Measurements from ENCODE around the gene LMX1A.
A peak's percentile ranks its signal among the peaks of the same experiment; 100 is the strongest.

Gene LMX1A

GRCh38 chr1:165381745-165382505 is 25.4 kb upstream of the LMX1A start:
- Histone ChIP-seq H3K4me1 (ENCODE audit: control insufficient read depth in 1 of 2, insufficient read depth in 2 of 2, low read length in 2 of 2) (peaks cover 0 to 5% of the 10 kb centered on the region in 2 experiments), H3K9me3 (ENCODE audit: insufficient read depth, low read depth, low read length) (peaks cover 1% of the 10 kb centered on the region), H4K91ac (ENCODE audit: low read depth, low read length) (no peak overlapping the region), H4K12ac (ENCODE audit: low read depth, low read length) (no peak overlapping the region), H3K14ac (ENCODE audit: low read length) (no peak overlapping the region), H2BK120ac (ENCODE audit: insufficient read depth, low read length, poor library complexity) (no peak overlapping the region), H2AFZ (ENCODE audit: insufficient read depth, low read length, poor library complexity) (no peak overlapping the region), H3K23ac (ENCODE audit: low read length) (no peak overlapping the region), H2AK5ac (ENCODE audit: low read length) (no peak overlapping the region), H3K79me2 (ENCODE audit: control insufficient read depth, insufficient read depth, low read length, poor library complexity) (no peaks in the 10 kb centered on the region), H3K27ac (ENCODE audit: low read depth, low read length) (no peak overlapping the region), H4K8ac (ENCODE audit: low read depth, low read length) (no peak overlapping the region), H3K9ac (ENCODE audit: low read length) (no peak overlapping the region), H3K79me1 (ENCODE audit: low read length) (no peaks in the 10 kb centered on the region), H3K4ac (ENCODE audit: low read depth, low read length) (no peak overlapping the region), H3K18ac (ENCODE audit: low read length) (no peak overlapping the region), H3K27me3 (ENCODE audit: insufficient read depth, low read length) (no peaks in the 10 kb centered on the region), H2BK12ac (ENCODE audit: low read length) (no peak overlapping the region), H3K4me3 (ENCODE audit: low read depth, low read length) (no peak overlapping the region), H3K36me3 (ENCODE audit: control insufficient read depth in 1 of 2, insufficient read depth in 2 of 2, low read length in 2 of 2) (no peaks in the 10 kb centered on the region), H2BK5ac (ENCODE audit: low read depth, low read length, poor library complexity) (no peak overlapping the region), H3K4me2 (ENCODE audit: low read length) (no peak overlapping the region)
- no CpG with 5 or more reads among the region's 6 CpGs for WGBS (ENCODE audit: extremely low coverage, insufficient coverage, insufficient read length)
- DNase-seq = no peak

DNA sequence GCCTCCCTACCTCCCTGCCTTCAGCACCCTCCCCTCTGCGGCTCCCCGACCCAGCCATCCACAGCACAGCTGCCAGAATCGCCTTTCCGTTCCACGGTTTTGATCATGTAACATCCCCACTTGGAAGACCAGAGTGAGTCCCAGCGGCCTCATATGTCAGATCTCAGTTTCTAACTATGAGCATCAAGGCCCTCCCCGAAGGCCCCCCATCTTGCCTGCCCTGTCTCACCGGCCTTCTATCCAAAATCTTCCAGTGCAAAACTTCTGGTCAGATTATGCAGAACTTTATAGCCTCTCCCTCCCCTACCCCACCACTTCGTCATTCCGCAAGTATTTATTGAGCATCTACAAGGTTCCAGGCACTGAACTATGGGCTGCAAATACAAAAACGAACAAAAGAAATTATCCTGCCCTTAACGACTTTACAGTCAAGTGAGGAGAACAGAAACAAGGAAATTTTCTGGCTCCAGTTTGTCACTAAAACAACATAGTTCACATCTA is 20.3 kb upstream of the LMX1A start:
- H2BK5ac ChIP-seq (ENCODE audit: low read depth, low read length, poor library complexity) = no peak overlapping the region
- H2BK12ac ChIP-seq (ENCODE audit: low read length) = no peak overlapping the region
- H3K4me2 ChIP-seq (ENCODE audit: low read length) = peak overlapping the region; percentile 78
- H3K79me2 ChIP-seq (ENCODE audit: control insufficient read depth, insufficient read depth, low read length, poor library complexity) = peaks cover 3% of the 10 kb centered on the region
- H4K8ac ChIP-seq (ENCODE audit: low read depth, low read length) = no peak overlapping the region
- no peaks in the 10 kb centered on the region for H3K27me3 ChIP-seq (ENCODE audit: insufficient read depth, low read length)
- H3K4me3 ChIP-seq (ENCODE audit: low read depth, low read length) = peak overlapping the region; percentile 2
- H3K36me3 ChIP-seq (ENCODE audit: control insufficient read depth in 1 of 2, insufficient read depth in 2 of 2, low read length in 2 of 2) = no peaks in the 10 kb centered on the region
- H2BK120ac ChIP-seq (ENCODE audit: insufficient read depth, low read length, poor library complexity) = no peak overlapping the region
- H2AK5ac ChIP-seq (ENCODE audit: low read length) = no peak overlapping the region
- H3K18ac ChIP-seq (ENCODE audit: low read length) = no peak overlapping the region
- H3K4ac ChIP-seq (ENCODE audit: low read depth, low read length) = no peak overlapping the region
- no peak for DNase-seq
- no CpG with 5 or more reads among the region's 12 CpGs for WGBS (ENCODE audit: extremely low coverage, insufficient coverage, insufficient read length)
- peaks cover 5 to 6% of the 10 kb centered on the region in 2 experiments for H3K4me1 ChIP-seq (ENCODE audit: control insufficient read depth in 1 of 2, insufficient read depth in 2 of 2, low read length in 2 of 2)
- no peaks in the 10 kb centered on the region for H3K9me3 ChIP-seq (ENCODE audit: insufficient read depth, low read depth, low read length)
- H2AFZ ChIP-seq (ENCODE audit: insufficient read depth, low read length, poor library complexity) = peak overlapping the region; percentile 5
- no peak overlapping the region for H3K9ac ChIP-seq (ENCODE audit: low read length)
- no peak overlapping the region for H4K12ac ChIP-seq (ENCODE audit: low read depth, low read length)
- H4K91ac ChIP-seq (ENCODE audit: low read depth, low read length) = no peak overlapping the region
- H3K79me1 ChIP-seq (ENCODE audit: low read length) = peaks cover 5% of the 10 kb centered on the region
- no peak overlapping the region for H3K27ac ChIP-seq (ENCODE audit: low read depth, low read length)
- no peak overlapping the region for H3K23ac ChIP-seq (ENCODE audit: low read length)
- no peak overlapping the region for H3K14ac ChIP-seq (ENCODE audit: low read length)

- peak overlapping the region; percentile 59 for H4K12ac ChIP-seq (ENCODE audit: low read depth, low read length)
- peak overlapping the region; percentile 78 for H3K4me2 ChIP-seq (ENCODE audit: low read length)
- peak overlapping the region; percentile 5 for H2AFZ ChIP-seq (ENCODE audit: insufficient read depth, low read length, poor library complexity)
- WGBS (ENCODE audit: extremely low coverage, insufficient coverage, insufficient read length) = no CpG with 5 or more reads among the region's 46 CpGs
- no peak overlapping the region for H2AK5ac ChIP-seq (ENCODE audit: low read length)
- H3K4me3 ChIP-seq (ENCODE audit: low read depth, low read length) = peak overlapping the region; percentile 2
- H3K23ac ChIP-seq (ENCODE audit: low read length) = no peak overlapping the region
- no peaks in the 10 kb centered on the region for H3K9me3 ChIP-seq (ENCODE audit: insufficient read depth, low read depth, low read length)
- peak overlapping the region; percentile 53 for H2BK120ac ChIP-seq (ENCODE audit: insufficient read depth, low read length, poor library complexity)
- peaks cover 5 to 6% of the 10 kb centered on the region in 2 experiments for H3K4me1 ChIP-seq (ENCODE audit: control insufficient read depth in 1 of 2, insufficient read depth in 2 of 2, low read length in 2 of 2)
- H3K4ac ChIP-seq (ENCODE audit: low read depth, low read length) = no peak overlapping the region
- H3K27ac ChIP-seq (ENCODE audit: low read depth, low read length) = no peak overlapping the region
- no peak overlapping the region for H2BK5ac ChIP-seq (ENCODE audit: low read depth, low read length, poor library complexity)
- H3K27me3 ChIP-seq (ENCODE audit: insufficient read depth, low read length) = no peaks in the 10 kb centered on the region
- no peak for DNase-seq
- H3K9ac ChIP-seq (ENCODE audit: low read length) = peak overlapping the region; percentile 20
- peak overlapping the region; percentile 50 for H2BK12ac ChIP-seq (ENCODE audit: low read length)
- peak overlapping the region; percentile 81 for H4K8ac ChIP-seq (ENCODE audit: low read depth, low read length)
- no peaks in the 10 kb centered on the region for H3K36me3 ChIP-seq (ENCODE audit: control insufficient read depth in 1 of 2, insufficient read depth in 2 of 2, low read length in 2 of 2)
- peak overlapping the region; percentile 64 for H4K91ac ChIP-seq (ENCODE audit: low read depth, low read length)
- peaks cover 3% of the 10 kb centered on the region for H3K79me2 ChIP-seq (ENCODE audit: control insufficient read depth, insufficient read depth, low read length, poor library complexity)
- peaks cover 5% of the 10 kb centered on the region for H3K79me1 ChIP-seq (ENCODE audit: low read length)
- H3K14ac ChIP-seq (ENCODE audit: low read length) = peak overlapping the region; percentile 68
- H3K18ac ChIP-seq (ENCODE audit: low read length) = peak overlapping the region; percentile 23
Measured at GRCh38 chr1:165376041-165376810, 19.7 kb upstream of the LMX1A start.

- H2BK120ac ChIP-seq (ENCODE audit: insufficient read depth, low read length, poor library complexity) = peak overlapping the region; percentile 53
- H3K27ac ChIP-seq (ENCODE audit: low read depth, low read length) = no peak overlapping the region
- H3K18ac ChIP-seq (ENCODE audit: low read length) = peak overlapping the region; percentile 23
- H2AFZ ChIP-seq (ENCODE audit: insufficient read depth, low read length, poor library complexity) = peak overlapping the region; percentile 5
- H3K23ac ChIP-seq (ENCODE audit: low read length) = no peak overlapping the region
- peak overlapping the region; percentile 68 for H3K14ac ChIP-seq (ENCODE audit: low read length)
- WGBS (ENCODE audit: extremely low coverage, insufficient coverage, insufficient read length) = no CpG with 5 or more reads among the region's 7 CpGs
- no peak overlapping the region for H2AK5ac ChIP-seq (ENCODE audit: low read length)
- no peaks in the 10 kb centered on the region for H3K9me3 ChIP-seq (ENCODE audit: insufficient read depth, low read depth, low read length)
- H2BK5ac ChIP-seq (ENCODE audit: low read depth, low read length, poor library complexity) = no peak overlapping the region
- H3K9ac ChIP-seq (ENCODE audit: low read length) = no peak overlapping the region
- DNase-seq = no peak
- H3K79me1 ChIP-seq (ENCODE audit: low read length) = peaks cover 5% of the 10 kb centered on the region
- H3K27me3 ChIP-seq (ENCODE audit: insufficient read depth, low read length) = no peaks in the 10 kb centered on the region
- peak overlapping the region; percentile 64 for H4K91ac ChIP-seq (ENCODE audit: low read depth, low read length)
- no peak overlapping the region for H3K4me3 ChIP-seq (ENCODE audit: low read depth, low read length)
- peak overlapping the region; percentile 59 for H4K12ac ChIP-seq (ENCODE audit: low read depth, low read length)
- peaks cover 5 to 6% of the 10 kb centered on the region in 2 experiments for H3K4me1 ChIP-seq (ENCODE audit: control insufficient read depth in 1 of 2, insufficient read depth in 2 of 2, low read length in 2 of 2)
- peak overlapping the region; percentile 78 for H3K4me2 ChIP-seq (ENCODE audit: low read length)
- peaks cover 3% of the 10 kb centered on the region for H3K79me2 ChIP-seq (ENCODE audit: control insufficient read depth, insufficient read depth, low read length, poor library complexity)
- H3K36me3 ChIP-seq (ENCODE audit: control insufficient read depth in 1 of 2, insufficient read depth in 2 of 2, low read length in 2 of 2) = no peaks in the 10 kb centered on the region
- peak overlapping the region; percentile 81 for H4K8ac ChIP-seq (ENCODE audit: low read depth, low read length)
- H2BK12ac ChIP-seq (ENCODE audit: low read length) = peak overlapping the region; percentile 50
- no peak overlapping the region for H3K4ac ChIP-seq (ENCODE audit: low read depth, low read length)
Measured at GRCh38 chr1:165375623-165376022, 19.1 kb upstream of the LMX1A start.

Data from trophoblast cell (in vitro differentiated cells and primary cell).